K562 (cell line): ENCODE data around the gene HADHB. TPM values are rescaled to one million over a fixed set of nuclear protein-coding genes. Genes with fewer than 3 reads are reported as not detected.

ENCODE experiments used
- ATAC-seq: fragments of 200-7000 bp; cut with Tn5 transposase; 3 replicates; pipeline ENCODE4 v1.9.1; 2020; ENCODE audit warnings: moderate library complexity
- BruUV-seq: library from RNA; stranded (reverse); fragments of 400-500 nt; replicated peaks from 2 replicates; lab custom pipeline; 2021; lab: Mats Ljungman, UMichigan
- CTCF ChIA-PET: fragments of 300-600 bp; formaldehyde crosslinking; extraction: SDS; loops from one replicate; lab custom pipeline; 2021; ENCODE audit warnings: low intra/inter-chr PET ratio; lab: Yijun Ruan, JAX
- POLR2A ChIA-PET: fragments of 300-600, 350-650 bp; sonication (Branson Sonifier 250); formaldehyde crosslinking; extraction: SDS; loops from one replicate; lab custom pipeline; 2021; ENCODE audit warnings: antibody characterized with exemption, inconsistent platforms; lab: Yijun Ruan, JAX
- DNase-seq, 4 experiments: peaks; one replicate each; pipeline versions ENCODE4 v3.0.0 to v3.0.0-alpha.2; 2011 to 2018; ENCODE audit warnings: low spot score in 3 of 4, mixed read lengths in 3 of 4; ENCODE audit errors: extremely low read depth in 1 of 4
- FAIRE-seq: peaks from 2 replicates; lab custom pipeline; 2011; peaks lifted over from hg19 to GRCh38; lab: Jason Lieb, UNC
- H2AFZ ChIP-seq: 2 replicates; pipeline ENCODE4 v1.6.0; 2011; ENCODE audit warnings: low read depth, low read length, control low read depth, inconsistent platforms
- H3K27ac ChIP-seq: fragments of 200-600 bp; 3 replicates; pipeline ENCODE4 v1.8.0; 2011; ENCODE audit warnings: low read depth, mild to moderate bottlenecking, control low read depth, inconsistent platforms, low read length, moderate library complexity, mixed read lengths; ENCODE audit errors: extremely low read depth
- H3K27me3 ChIP-seq, 2 experiments: fragments of 300-600 bp in 1 of 2; 2 replicates in 1 of 2; 3 replicates in 1 of 2; pipeline versions ENCODE4 v1.6.0 to v1.8.0; 2011; ENCODE audit warnings: inconsistent platforms in 2 of 2, low read length in 2 of 2, mild to moderate bottlenecking in 1 of 2, mixed read lengths in 1 of 2, moderate library complexity in 1 of 2; ENCODE audit not compliant: control insufficient read depth in 2 of 2, insufficient read depth in 2 of 2
- H3K36me3 ChIP-seq: fragments of 300-600 bp; 3 replicates; pipeline ENCODE4 v1.8.0; 2011; ENCODE audit warnings: mild to moderate bottlenecking, low read length, inconsistent platforms; ENCODE audit not compliant: control insufficient read depth, insufficient read depth
- H3K4me1 ChIP-seq, 2 experiments: fragments of 200-600 bp in 1 of 2; replicated peaks in 1 of 2; 2 replicates in 1 of 2; 3 replicates in 1 of 2; pipeline versions ENCODE4 v1.5.1 to v1.8.0; 2011; ENCODE audit warnings: inconsistent platforms in 2 of 2, low read length in 2 of 2, mild to moderate bottlenecking in 1 of 2, mixed read lengths in 1 of 2, moderate library complexity in 1 of 2; ENCODE audit not compliant: control insufficient read depth in 2 of 2, insufficient read depth in 2 of 2
- H3K4me2 ChIP-seq: 2 replicates; pipeline ENCODE4 v1.6.1; 2011; ENCODE audit warnings: low read length, control low read depth, inconsistent platforms, mixed read lengths; ENCODE audit not compliant: insufficient read depth
- H3K4me3 ChIP-seq: fragments of 200-600 bp; sonication (generic), shearing (Covaris generic); 2 replicates; pipeline ENCODE4 v1.5.1; 2016; ENCODE audit warnings: control low read depth, inconsistent platforms
- H3K79me2 ChIP-seq: fragments of 200-600 bp; 3 replicates; pipeline ENCODE4 v1.8.0; 2011; ENCODE audit warnings: low read length, inconsistent platforms; ENCODE audit not compliant: control insufficient read depth, insufficient read depth
- H3K9ac ChIP-seq, 2 experiments: 2 replicates each; pipeline versions ENCODE4 v1.6.0 to v1.6.1; 2011; ENCODE audit warnings: low read depth in 2 of 2, low read length in 2 of 2, control low read depth in 1 of 2, inconsistent platforms in 1 of 2, mild to moderate bottlenecking in 1 of 2, mixed read lengths in 1 of 2; ENCODE audit not compliant: insufficient read depth in 1 of 2
- H3K9me1 ChIP-seq: one replicate; pipeline ENCODE4 v1.6.0; 2011; ENCODE audit warnings: inconsistent platforms, mild to moderate bottlenecking, low read length, moderate library complexity; ENCODE audit not compliant: control insufficient read depth, insufficient read depth
- H3K9me3 ChIP-seq: replicated peaks from 2 replicates; pipeline ENCODE4 v1.5.1; 2011; ENCODE audit warnings: low read depth, low read length, inconsistent platforms; ENCODE audit not compliant: control insufficient read depth, insufficient read depth
- H4K20me1 ChIP-seq: replicated peaks from 2 replicates; pipeline ENCODE4 v1.6.1; 2011; ENCODE audit warnings: low read length, inconsistent platforms, mixed read lengths; ENCODE audit not compliant: control insufficient read depth, insufficient read depth
- E2F6 ChIP-seq, 2 experiments: IDR thresholded peaks; 2 replicates each; pipeline ENCODE4 v1.6.1; 2011; ENCODE audit warnings: borderline replicate concordance in 1 of 2, control low read depth in 1 of 2, low read depth in 1 of 2, low read length in 1 of 2, mild to moderate bottlenecking in 1 of 2, mixed read lengths in 1 of 2, moderate library complexity in 1 of 2; ENCODE audit not compliant: insufficient read depth in 1 of 2, insufficient read length in 1 of 2, poor library complexity in 1 of 2, severe bottlenecking in 1 of 2; ENCODE audit errors: extremely low read depth in 1 of 2
- MAX ChIP-seq: sonication (generic); formaldehyde crosslinking; IDR thresholded peaks from 2 replicates; pipeline ENCODE4 v1.9.0; 2022; ENCODE audit warnings: mild to moderate bottlenecking, missing genetic modification reagents
- MYNN ChIP-seq, 2 experiments: sonication (generic); formaldehyde crosslinking in 1 of 2; IDR thresholded peaks; 2 replicates each; pipeline versions ENCODE4 v1.5.0 to v1.6.1; 2016 to 2020; ENCODE audit warnings: antibody characterized with exemption in 1 of 2, missing genetic modification reagents in 1 of 2
- ZNF311 ChIP-seq: fragments of 250-450 bp; sonication (Bioruptor Pico); IDR thresholded peaks from 2 replicates; pipeline ENCODE4 v1.4.0; 2020; ENCODE audit warnings: mild to moderate bottlenecking, moderate library complexity
- WGBS: fragments of 100-300 bp; shearing (Covaris generic); methylation state at CpG from one replicate; pipeline ENCODE4 v1.1.6; 2016; ENCODE audit warnings: low coverage, mixed read lengths; ENCODE audit not compliant: insufficient coverage; ENCODE audit errors: missing lambda C conversion rate; 5-methylcytosine and 5-hydroxymethylcytosine counted together
- in situ Hi-C: fragments of 300-500 bp; cut with MboI; formaldehyde crosslinking; loops from 4 replicates; pipeline ENCODE4 v1.15.0; 2018; ENCODE audit warnings: inconsistent platforms, mixed read lengths
- intact Hi-C: fragments of 100-400 bp; cut with micrococcal nuclease; formaldehyde crosslinking; loops from 2 replicates; pipeline ENCODE4 v1.14.2; 2022
- polyA plus RNA-seq, 8 experiments: library from polyadenylated mRNA; depleted of rRNA in 4 of 8; stranded (reverse) in 5 of 8; unstranded in 3 of 8; fragments of >200 nt; fragmentation: Nextera tagmentation in 2 of 8; fragmentation: Illumina TruSeq in 1 of 8; extraction: Ambion mirVana in 2 of 8; extraction: Trizol in 1 of 8; gene quantifications; 2 replicates each; pipeline versions ENCODE4 v1.2.1 to v1.2.3, GENCODE V29; 2011 to 2014; ENCODE audit warnings: inconsistent platforms in 1 of 8, missing spikeins in 1 of 8
- total RNA-seq, 7 experiments: library from RNA; depleted of rRNA in 6 of 7; stranded (reverse); fragments of >200 nt in 6 of 7; fragmentation: Illumina TruSeq in 2 of 7; extraction: Trizol in 2 of 7; gene quantifications; 2 replicates each; pipeline versions ENCODE4 v1.2.1 to v1.2.3, GENCODE V29; 2011 to 2021; ENCODE audit warnings: low replicate concordance in 1 of 7

HADHB gene
- total and polyA plus RNA-seq, 9 of the 15 experiments (the other 6 are each of a cell fraction or from before 2014, with no cell fraction given), result 67.3 to 199 (median 100) TPM

GRCh38 chr2:26241928-26242436 is 2.8 kb upstream of the HADHB start:
- CTCF ChIA-PET, result no interaction called here
- H3K27me3 ChIP-seq, result no peaks in the 10 kb centered on the region
- intact Hi-C loops, result loop anchor here (2.0 to 5.0 kb wide), 2 partner anchors 89 to 105 kb away; partner anchors contain the start of genes ADGRF3 and SELENOI
- BruUV-seq, result no TSS peak
- peaks cover 35% of the 10 kb centered on the region for H3K36me3 ChIP-seq
- ATAC-seq (no peak), DNase-seq (no peak), FAIRE-seq (no peak)
- no peaks in the 10 kb centered on the region for H3K9me3 ChIP-seq
- no peaks in the 10 kb centered on the region; the same call in 1 of the 2 replicates for H4K20me1 ChIP-seq
- TF ChIP-seq ZNF311 (CRISPR knock-in tag) (no peak), MAX (0 out of 2 replicates have a peak, but pooled peaks have one; percentile 16), MYNN (IDR thresholded peaks at IDR 0.05) (peak; percentile 69; the same call in 1 of the 2 replicates), MYNN (CRISPR knock-in tag; IDR thresholded peaks at IDR 0.05) (no peak), E2F6 (IDR thresholded peaks at IDR 0.05; ENCODE audit: borderline replicate concordance in 1 of 2, extremely low read depth in 1 of 2, insufficient read depth in 1 of 2, insufficient read length in 1 of 2, low read depth in 1 of 2, low read length in 1 of 2, poor library complexity in 1 of 2, severe bottlenecking in 1 of 2) (peak in 1 of 2 experiments; percentile 21)
- 42% methylated on average over 6 of the region's 6 CpGs for WGBS
- in situ Hi-C loops, result loop anchor here (5.0 kb wide), 1 partner anchor 225 kb away; no protein-coding TSS in a partner anchor
- no peak overlapping the region for H2AFZ ChIP-seq
- H3K4me2 ChIP-seq, result peak overlapping the region; percentile 87
- peak overlapping the region; percentile 82 for H3K4me3 ChIP-seq
- H3K9ac ChIP-seq, result peak overlapping the region; percentile 26 to 84; a peak in 3 of 4 replicates
- no peaks in the 10 kb centered on the region for H3K9me1 ChIP-seq
- peaks cover 90% of the 10 kb centered on the region for H3K79me2 ChIP-seq
- peaks cover 9 to 14% of the 10 kb centered on the region in 2 experiments; a peak in 3 of 5 replicates for H3K4me1 ChIP-seq
- POLR2A ChIA-PET, result interaction anchor here (0.6 to 6.0 kb wide), 3 partner anchors 10 to 166 kb away, joined by 3 to 74 read pairs (median 5); no protein-coding TSS in a partner anchor
- peak overlapping the region; percentile 95; the same call in 2 of the 3 replicates for H3K27ac ChIP-seq
